Upper lobe of left lung (tissue), 4 donors: Measurements from ENCODE around the gene CLN6.

Source experiments
- CTCF ChIP-seq, 6 experiments: fragments of 450-650 bp in 4 of 6; fragments of 200-600 bp in 2 of 6; sonication (generic) in 2 of 6; IDR thresholded peaks; one replicate each; pipeline ENCODE4 v1.5.1; 2016 to 2019; ENCODE audit warnings: antibody characterized with exemption in 6 of 6
- POLR2A ChIP-seq, 4 donors: fragments of 450-650 bp; IDR thresholded peaks; one replicate each; pipeline ENCODE4 v1.5.1; 2016 to 2017; ENCODE audit warnings: antibody characterized with exemption in 4 of 4, mild to moderate bottlenecking in 2 of 4
- POLR2AphosphoS5 ChIP-seq, 2 donors: sonication (generic); formaldehyde crosslinking; IDR thresholded peaks; one replicate each; pipeline ENCODE4 v1.5.1; 2017; ENCODE audit warnings: antibody characterized with exemption in 2 of 2

DNA sequence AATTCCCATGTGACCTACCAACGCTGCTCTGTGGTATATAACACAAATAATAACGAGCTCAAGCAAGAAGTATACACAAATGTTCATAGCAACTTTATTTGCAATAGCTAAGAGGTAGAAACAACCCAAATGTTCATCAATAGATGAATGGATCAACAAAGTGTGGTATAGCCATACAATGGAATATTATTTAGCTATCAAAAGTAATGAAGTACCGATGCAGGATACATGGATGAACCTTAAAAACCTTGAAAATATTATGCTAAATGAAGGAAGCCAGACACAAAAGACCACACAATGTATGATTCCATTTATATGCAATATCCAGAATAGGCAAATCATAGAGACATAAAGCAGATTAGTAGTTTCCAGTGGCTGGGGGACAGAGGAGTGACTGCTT lies 32.5 kb upstream of the CLN6 start:
- TF ChIP-seq POLR2A (IDR thresholded peaks at IDR 0.05) (no peak), POLR2AphosphoS5 (IDR thresholded peaks at IDR 0.05) (no peak), CTCF (IDR thresholded peaks at IDR 0.05) (no peak)
